ENCODE results near the gene OR6S1. TPM values are rescaled to one million over a fixed set of nuclear protein-coding genes. Genes with fewer than 3 reads are reported as not detected.

Gene OR6S1
- total and polyA plus RNA-seq, 2 donors (not counting 3 experiments of a cell fraction or from before 2014, with no cell fraction given), result not detected

DNA sequence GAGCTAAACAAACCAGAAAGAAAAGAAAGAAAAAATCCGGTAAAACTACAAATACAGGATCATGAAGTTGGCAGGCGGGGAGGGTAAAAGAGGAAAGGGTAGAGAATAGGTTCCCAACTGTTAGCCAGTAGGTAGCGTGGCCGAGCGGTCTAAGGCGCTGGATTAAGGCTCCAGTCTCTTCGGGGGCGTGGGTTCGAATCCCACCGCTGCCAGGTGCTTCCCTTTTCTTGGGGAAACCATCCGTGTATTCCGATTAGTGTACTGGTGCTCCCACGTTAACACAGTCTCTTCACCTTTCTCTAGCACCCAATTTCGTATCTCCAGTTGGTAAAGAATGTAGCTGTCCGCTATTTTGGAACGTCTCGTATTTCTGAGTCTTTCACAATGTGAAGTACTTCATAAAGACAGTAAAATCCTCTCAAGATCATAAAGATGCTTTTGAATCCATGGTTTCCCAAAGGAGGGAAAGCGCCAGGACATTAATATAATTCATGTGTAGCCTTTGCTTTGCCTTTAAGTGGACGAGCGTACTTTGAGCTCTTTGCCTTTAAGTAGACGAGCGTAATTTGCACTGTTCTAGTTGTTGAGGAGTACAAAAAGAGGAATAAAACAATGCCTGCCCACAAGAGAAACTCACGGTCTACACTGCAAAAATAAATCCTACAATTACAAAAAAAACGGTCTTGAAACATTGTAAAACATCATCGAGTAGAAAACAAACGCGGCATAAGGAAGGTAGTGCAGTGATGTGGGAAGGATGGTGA lies 31.3 kb downstream of the OR6S1 start:
- H2AFZ ChIP-seq (ENCODE audit: low read depth, low read length), result peak overlapping the region; percentile 100
- dilution Hi-C loops (cut with MboI; ENCODE audit: extremely low pct_ligation_motif_present, low sequenced_read_pairs), result no loop called here
- no peaks in the 10 kb centered on the region for H3K79me2 ChIP-seq (ENCODE audit: control insufficient read depth, insufficient read depth, low read length)
- peaks cover 11% of the 10 kb centered on the region for H3K4me1 ChIP-seq (ENCODE audit: control insufficient read depth, extremely low read depth, insufficient read depth, low read length)
- H3K36me3 ChIP-seq (ENCODE audit: control insufficient read depth in 2 of 2, extremely low read depth in 1 of 2, insufficient read depth in 2 of 2, low read length in 2 of 2), result no peaks in the 10 kb centered on the region
- no peaks in the 10 kb centered on the region for H3K9me1 ChIP-seq (replicated peaks; ENCODE audit: control insufficient read depth, extremely low read depth, insufficient read depth, low read length)
- CTCF ChIA-PET, result interaction anchor here (0.9 to 8.7 kb wide), 10 partner anchors 11 to 282 kb away, joined by 3 to 110 read pairs (median 4); partner anchors contain the start of genes PARP2 and TEP1
- intact Hi-C loops (cut with micrococcal nuclease), result loop anchor here (5.0 kb wide), 2 partner anchors 247 to 362 kb away; no protein-coding TSS in a partner anchor
- DNase-seq (ENCODE audit: low read depth, low spot score) (peak; percentile 79), FAIRE-seq (peak; percentile 69)
- no peaks in the 10 kb centered on the region for H3K9me3 ChIP-seq (replicated peaks; ENCODE audit: control insufficient read depth, insufficient read depth, low read length)
- no peak overlapping the region for H3K27ac ChIP-seq (ENCODE audit: insufficient read depth, low read depth, low read length)
- TF ChIP-seq POLR2AphosphoS5 (IDR thresholded peaks at IDR 0.05; ENCODE audit: insufficient read depth, low read depth, low read length), result no peak
- TF ChIP-seq FOS (IDR thresholded peaks at IDR 0.05; ENCODE audit: borderline replicate concordance, insufficient read depth, low read length), result no peak
- TF ChIP-seq, protein P1, sequence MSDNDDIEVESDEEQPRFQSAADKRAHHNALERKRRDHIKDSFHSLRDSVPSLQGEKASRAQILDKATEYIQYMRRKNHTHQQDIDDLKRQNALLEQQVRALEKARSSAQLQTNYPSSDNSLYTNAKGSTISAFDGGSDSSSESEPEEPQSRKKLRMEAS (IDR thresholded peaks at IDR 0.05; ENCODE audit: insufficient read depth, insufficient read length), result no peak
- TF ChIP-seq GATA2 (IDR thresholded peaks at IDR 0.05; ENCODE audit: insufficient read depth, insufficient read length, low read depth, low read length), result no peak
- TF ChIP-seq, protein P2, sequence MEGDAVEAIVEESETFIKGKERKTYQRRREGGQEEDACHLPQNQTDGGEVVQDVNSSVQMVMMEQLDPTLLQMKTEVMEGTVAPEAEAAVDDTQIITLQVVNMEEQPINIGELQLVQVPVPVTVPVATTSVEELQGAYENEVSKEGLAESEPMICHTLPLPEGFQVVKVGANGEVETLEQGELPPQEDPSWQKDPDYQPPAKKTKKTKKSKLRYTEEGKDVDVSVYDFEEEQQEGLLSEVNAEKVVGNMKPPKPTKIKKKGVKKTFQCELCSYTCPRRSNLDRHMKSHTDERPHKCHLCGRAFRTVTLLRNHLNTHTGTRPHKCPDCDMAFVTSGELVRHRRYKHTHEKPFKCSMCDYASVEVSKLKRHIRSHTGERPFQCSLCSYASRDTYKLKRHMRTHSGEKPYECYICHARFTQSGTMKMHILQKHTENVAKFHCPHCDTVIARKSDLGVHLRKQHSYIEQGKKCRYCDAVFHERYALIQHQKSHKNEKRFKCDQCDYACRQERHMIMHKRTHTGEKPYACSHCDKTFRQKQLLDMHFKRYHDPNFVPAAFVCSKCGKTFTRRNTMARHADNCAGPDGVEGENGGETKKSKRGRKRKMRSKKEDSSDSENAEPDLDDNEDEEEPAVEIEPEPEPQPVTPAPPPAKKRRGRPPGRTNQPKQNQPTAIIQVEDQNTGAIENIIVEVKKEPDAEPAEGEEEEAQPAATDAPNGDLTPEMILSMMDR (IDR thresholded peaks at IDR 0.05; ENCODE audit: extremely low read depth in 1 of 2, insufficient read depth in 1 of 2, low read depth in 1 of 2, low read length in 2 of 2), result no peak
- TF ChIP-seq POLR2A (IDR thresholded peaks at IDR 0.05; ENCODE audit: low read depth, low read length), result no peak
- TF ChIP-seq EZH2 (IDR thresholded peaks at IDR 0.05; ENCODE audit: borderline replicate concordance, low read depth, low read length, severe bottlenecking), result no peak
- no peak for TF ChIP-seq MYC (IDR thresholded peaks at IDR 0.05; ENCODE audit: low read depth, low read length)
- no peak for TF ChIP-seq JUN (IDR thresholded peaks at IDR 0.05; ENCODE audit: borderline replicate concordance, insufficient read depth, insufficient read length, low read depth)
- peak overlapping the region; percentile 76 for H3K4me2 ChIP-seq (ENCODE audit: insufficient read depth, low read length)
- H3K4me3 ChIP-seq (replicated peaks in 1 of 3; ENCODE audit: insufficient read depth in 1 of 3, low read depth in 1 of 3, low read length in 3 of 3), result peak overlapping the region; percentile 72 to 100 (median 95)
- peak overlapping the region; percentile 74 for H3K9ac ChIP-seq (replicated peaks; ENCODE audit: extremely low read depth, insufficient read depth, low read length)
- BruUV-seq (replicated peaks), result no TSS peak
- POLR2A ChIA-PET, result interaction anchor here (0.9 kb wide), 1 partner anchor 141 kb away, joined by 3 read pairs; the partner anchor contains the start of gene PNP
- H4K20me1 ChIP-seq (replicated peaks; ENCODE audit: control insufficient read depth, extremely low read depth, insufficient read depth, low read length), result no peaks in the 10 kb centered on the region
- peaks cover 3 to 6% of the 10 kb centered on the region in 2 experiments for H3K27me3 ChIP-seq (ENCODE audit: control insufficient read depth in 2 of 2, insufficient read depth in 2 of 2, low read length in 2 of 2)
